ENCODE measurements around the gene AIFM1.
A peak's percentile ranks its signal among the peaks of the same experiment; 100 is the strongest.
"Not testable (repeated sequence)": the region's sequence is repeated elsewhere in the genome, so short reads cannot be mapped to it uniquely, and the experiment has no call there.

The AIFM1 gene

DNA sequence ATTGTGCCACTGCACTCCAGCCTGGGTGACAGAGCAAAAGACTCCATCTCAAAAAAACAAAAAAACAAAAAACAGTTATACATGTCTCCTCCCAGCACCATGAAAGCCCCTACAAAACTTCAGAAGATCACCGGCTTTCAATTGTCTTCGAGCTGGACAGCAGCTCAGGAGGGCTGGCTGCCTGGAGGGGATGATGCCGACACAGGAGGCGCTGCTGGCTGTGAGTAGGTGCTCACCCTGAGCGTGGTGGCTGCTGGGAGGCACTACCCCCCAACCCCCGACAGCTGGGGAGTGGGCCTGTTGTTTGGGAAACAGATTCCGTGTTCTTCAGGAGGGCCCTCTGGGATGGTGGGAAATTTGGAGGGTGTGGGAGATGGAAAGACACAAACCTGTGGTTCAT, 48.5 kb downstream of the AIFM1 start:
- DNase-seq = no peak

DNA sequence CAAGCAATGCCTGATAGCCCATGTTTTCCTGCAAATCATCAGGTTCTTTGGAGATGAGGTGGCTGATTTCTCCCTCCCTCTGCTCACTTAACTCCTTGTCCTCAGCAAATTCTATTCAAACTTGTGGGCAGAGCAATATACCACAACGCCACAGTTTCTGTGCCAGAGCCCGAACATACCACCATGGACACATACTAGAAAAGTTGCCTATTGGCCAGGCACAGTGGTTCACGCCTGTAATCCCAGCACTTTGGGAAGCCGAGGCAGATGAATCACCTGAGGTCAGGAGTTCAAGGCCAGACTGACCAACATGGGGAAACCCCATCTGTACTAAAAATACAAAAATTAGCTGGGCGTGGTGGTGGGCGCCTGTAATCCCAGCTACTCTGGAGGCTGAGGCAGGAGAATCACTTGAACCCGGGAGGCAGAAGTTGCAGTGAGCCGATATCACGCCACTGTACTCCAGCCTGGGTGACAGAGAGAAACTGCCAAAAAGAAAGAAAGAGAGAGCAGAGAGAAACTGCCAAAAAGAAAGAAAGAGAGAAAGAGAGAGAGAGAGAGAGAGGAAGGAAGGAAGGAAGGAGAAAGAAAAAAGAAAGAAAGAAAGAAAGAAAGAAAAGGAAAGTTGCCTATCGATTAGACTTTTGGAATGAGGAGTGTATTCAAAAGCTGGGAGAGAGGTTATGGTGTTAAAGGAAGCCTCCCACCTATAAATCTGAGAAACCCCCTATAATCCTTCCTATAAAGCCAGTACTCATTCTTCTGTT, 50.3 kb downstream of the AIFM1 start:
- not testable (repeated sequence) for DNase-seq

GRCh38 chrX:130114141-130114588, 51.5 kb downstream of the AIFM1 start:
- DNase-seq = no peak

DNA sequence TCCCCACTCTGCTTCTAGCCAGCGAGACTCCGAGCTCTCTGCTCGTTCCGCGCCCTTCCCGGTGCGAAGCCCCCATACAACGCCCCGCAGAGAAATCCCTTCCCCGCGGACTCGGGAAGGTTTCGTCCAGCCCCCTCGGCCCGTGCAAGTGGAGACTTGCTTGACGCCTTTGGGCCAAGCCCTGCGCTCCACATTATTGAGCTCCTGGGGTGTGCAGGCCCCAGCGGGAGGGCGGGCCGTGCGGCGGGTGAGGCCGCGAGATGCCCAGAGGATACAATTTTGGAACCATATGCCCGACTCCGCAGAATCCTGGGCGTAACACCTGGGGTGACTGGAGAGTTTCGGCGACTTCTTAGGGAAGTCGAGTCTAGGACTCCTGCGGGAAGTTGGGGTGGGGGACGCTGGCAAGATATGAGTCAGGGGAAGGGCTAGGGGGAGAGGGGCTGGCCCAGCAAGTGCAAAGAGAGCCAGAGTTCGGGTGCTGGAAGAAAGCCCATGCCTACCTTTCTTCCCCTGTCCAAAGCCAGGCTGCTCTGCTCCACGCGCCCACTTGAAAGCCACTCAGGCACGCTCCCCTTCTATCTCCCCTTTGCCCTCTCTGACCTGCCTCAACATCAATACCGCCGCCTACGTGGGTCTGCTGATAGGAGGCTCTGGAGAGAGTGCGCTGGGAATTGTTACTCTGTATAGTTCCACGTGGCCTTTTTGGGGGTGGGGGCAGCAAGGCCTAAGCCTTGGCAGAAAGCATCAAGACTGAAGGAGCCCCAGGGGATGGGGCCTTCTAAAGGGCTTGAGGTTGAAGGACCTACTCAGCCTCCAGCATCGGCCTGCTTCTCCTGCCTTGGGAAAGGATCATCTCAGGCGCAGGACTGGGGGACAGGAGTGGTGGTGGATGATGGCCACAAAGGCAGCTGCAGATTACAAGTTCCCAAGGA, 54.2 kb downstream of the AIFM1 start:
- DNase-seq = no peak

DNA sequence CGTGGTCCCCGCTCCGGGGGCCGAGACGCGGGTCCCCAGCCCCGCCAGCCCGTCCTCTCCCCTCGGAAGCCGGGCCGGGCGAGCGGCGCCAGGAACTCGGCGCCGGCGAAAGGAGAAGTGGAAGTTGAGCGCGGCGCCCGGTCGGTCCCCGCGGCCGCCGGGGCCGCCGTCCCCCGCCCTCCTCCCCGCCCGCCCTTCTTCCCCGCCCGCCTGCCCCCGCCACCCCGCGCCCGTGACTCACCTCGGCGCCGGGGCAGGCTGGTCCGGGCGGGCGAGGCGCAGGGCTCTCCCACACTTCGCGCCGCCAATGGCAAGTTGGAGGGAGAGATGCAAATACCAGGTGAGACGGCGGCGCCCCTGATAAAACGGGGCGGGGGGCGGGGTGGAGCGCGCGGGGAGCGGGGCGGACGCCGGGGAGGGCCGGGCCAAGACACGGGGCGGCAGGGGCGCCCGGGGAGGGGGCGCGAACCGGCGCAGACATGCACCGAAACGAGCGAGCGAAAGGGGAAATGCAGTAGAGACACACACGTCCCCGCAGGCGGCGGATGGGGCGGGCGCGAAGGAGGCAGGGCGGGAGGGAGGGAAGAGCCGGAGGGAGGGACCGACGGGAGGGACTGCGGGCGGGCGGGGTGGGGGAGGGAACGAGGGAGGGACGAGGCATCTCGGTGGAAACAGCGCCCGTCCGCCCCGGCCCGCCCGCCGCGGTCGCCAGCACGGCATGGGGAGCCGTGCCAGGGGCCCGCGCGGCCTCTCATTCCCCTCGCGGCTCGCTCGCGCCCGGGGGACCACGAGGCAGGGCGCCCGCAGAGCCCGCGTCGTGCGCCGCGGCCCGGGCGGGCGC, 55.0 kb downstream of the AIFM1 start, which contains the start of gene ELF4:
ELF4 (minus strand) TSS at position 119 of the 841 bp plus-strand sequence. CDS start 29,167 bp downstream, outside the sequence.
- DNase-seq = peak; percentile 62

DNA sequence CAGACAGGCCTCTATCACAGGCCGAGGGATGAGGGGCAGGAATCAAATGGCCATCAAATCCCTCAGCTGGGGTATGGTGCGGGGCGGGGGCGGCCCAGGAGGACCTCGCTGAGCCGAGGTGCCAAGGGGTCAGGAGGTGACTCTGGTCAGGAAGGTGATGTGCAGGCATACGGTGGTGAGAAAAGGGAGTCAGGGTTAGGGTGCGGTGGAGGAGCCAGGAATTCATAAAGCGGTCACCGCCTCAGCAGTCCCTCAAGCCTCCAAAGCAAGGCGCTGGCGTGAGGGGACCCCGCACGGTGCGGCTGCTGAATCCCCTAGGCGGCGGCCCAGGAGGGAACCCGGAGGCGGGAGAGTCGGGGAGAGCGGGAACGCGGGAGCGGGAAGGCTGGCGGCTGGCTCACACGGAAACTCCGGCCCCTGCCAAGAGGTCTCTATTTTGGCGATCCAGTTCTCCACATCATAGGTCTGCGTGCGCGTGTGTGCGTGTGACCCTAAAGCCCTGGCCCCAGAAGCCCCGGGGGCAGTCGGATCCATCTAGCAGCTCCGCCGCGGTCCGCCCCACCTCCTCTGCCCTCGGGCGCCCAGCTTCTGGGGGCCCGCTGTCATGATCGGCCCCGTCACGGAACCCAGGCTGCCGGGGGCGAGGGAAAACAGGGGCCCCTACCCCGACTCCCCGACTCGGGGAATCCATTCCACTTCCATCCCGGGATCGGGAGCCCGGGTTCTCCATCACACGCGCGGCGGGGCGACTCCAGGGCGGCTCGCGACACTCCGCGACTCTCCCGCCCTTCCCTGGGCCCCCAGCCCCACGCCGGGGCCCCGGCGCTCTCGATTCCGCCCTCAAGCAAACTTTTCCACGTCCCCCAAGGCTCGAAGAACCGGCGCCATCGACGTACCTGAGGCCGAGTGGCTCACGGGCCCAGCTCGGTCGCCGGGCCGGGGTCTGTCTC, 55.9 kb downstream of the AIFM1 start:
- DNase-seq = no peak

- DNase-seq = no peak
Measured at GRCh38 chrX:130108647-130109428, 56.8 kb downstream of the AIFM1 start.

DNA sequence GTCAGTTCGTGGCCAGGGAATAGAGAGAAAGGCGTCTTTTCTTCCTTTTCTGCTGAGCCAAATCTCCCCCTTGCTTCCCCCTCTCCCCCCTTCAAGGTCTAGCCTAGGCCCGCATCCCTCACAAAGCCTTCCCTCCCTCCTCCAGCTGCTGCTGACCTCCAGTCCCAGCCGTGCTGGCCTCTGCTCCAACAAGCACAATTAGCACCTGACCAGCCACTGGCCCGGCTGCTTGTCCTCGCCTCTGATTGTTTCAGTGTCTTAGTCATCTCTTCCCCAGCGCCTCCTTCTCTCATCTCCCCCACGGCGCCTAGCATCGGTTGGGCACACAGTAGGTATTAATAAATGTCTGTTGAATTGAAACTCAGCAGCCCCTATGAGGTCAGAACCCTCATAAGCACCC, 59.6 kb downstream of the AIFM1 start:
- DNase-seq = no peak

DNA sequence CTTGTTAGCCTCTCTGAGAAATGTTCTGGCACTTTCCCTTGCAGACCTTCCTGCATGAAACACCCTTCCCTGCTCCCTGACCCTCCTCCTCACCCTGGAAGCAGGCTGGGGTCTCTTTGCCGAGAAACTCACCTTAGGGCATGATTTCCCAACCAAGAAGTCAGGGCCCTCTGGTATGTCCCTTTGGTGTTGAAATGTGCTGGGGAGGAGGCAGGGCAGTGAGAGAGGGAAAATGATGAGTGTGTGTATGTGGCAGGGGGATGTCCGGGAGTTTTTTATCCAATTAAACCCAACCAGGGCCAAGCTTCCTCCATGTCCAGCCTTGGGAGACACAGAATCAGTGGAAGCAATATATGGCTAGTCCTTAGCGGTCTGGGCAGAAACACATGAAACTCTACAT, 60.4 kb downstream of the AIFM1 start:
- DNase-seq = no peak

GRCh38 chrX:130103605-130104004, 62.0 kb downstream of the AIFM1 start:
- no peak for DNase-seq

DNA sequence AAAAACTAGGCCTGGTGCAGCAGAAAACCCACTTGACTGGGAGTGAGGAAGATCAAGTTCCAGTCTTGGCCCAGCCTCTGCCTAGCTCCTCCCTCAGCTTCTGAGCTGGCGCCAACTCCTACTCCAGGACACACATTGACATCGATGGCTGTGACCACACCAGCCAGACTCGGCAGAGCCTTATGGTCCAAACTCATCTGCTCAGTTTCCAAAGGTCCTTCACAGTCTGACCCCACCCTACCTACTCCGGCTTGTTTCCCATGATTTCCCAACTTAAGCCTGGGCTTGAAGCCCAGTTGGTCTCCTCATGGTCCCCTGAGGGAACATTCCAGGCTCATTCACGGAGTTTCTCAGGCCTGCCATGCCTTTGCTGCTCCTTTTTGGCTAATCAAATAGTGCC, 65.5 kb downstream of the AIFM1 start:
- DNase-seq = no peak

DNA sequence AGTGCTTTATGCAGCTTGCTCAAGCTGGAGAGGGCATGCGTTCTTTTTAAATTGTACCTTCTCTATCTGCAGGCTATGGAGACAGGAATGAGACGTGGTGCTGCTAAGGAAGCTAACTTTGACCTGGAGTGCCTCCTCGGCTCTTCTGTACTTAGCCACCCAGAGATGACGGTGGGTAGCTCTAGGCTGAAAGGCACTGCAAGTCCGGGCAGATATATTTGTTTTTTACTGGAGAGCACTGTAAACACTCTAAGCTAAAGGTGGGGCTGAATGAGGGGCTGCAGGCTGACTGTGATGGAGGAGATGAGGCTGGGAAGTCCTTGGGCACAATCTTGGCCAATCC, 67.5 kb downstream of the AIFM1 start:
- DNase-seq = no peak

DNA sequence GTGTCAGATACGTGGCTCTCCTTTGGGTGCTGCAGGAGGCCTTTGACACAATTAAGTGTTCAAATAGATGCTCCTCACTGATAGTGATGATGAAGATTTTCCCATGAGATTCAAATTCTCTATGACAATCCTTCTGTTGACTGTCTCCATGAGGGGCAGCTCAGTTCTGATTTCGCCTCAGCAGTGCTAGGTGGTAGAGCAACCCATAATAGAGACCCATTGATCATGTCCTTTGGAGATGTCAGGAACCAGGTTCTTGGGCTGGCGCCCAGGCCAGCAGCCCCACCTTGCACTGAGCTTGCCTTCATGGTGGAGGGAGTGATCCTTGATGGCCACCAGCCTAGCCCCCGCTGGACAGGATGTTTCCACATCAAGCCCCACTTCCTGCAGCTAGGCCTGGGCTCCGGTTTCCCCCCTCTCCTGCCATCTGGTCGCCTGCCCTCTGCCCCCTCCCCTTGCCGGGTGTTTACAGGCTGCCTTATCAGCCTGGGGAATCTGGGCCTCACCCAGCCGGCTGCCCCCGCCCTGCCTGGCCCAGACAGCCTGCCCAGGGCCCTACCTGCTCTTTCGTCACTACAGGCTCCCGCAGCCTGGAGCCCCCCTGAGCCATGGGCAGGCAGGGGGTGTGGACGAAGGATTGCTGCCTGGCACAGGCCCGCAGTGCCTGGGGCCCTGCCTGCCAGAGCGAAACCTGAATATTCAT, 68.0 kb downstream of the AIFM1 start:
- no peak for DNase-seq

DNA sequence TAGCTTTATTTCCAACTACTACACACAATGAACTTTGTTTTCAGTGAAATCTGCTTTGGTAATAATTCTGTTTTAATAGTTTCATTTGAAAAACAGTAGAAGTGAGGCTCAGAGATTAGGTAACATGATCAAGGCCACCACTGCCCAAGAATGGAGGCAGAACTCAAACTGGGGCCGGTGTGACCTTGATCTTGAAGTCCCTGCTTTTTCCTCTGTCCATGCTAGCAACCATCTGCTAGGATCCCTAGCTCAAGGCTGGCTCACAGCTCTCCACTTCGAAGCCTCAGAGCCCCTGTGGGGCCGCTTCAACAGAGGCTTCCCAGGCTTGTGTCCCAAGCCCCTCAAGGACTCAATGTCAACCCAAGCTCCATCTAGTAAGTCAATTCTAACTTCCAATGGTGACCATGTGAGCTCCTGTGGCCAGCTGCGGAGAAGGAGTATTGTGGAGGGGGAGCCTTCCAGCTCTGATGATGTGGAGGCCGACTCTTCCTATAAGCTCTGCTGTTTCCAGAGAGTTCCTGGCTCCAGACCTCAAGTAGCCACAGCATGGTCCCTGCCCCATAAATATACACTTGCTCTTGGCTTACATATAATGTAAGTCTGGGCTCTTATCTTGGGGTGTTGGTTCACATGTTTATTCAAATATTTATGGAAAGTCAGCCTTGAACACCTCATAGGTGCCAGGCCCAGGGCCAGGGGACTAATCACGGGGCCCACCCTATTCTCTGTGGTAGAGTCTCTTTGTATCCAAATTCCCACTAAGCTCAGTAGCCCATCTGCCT, 70.2 kb downstream of the AIFM1 start:
- DNase-seq = no peak

GRCh38 chrX:130094696-130095095, 70.9 kb downstream of the AIFM1 start:
- DNase-seq = no peak

- DNase-seq = no peak
Measured at GRCh38 chrX:130093271-130093670, 72.4 kb downstream of the AIFM1 start.

DNA sequence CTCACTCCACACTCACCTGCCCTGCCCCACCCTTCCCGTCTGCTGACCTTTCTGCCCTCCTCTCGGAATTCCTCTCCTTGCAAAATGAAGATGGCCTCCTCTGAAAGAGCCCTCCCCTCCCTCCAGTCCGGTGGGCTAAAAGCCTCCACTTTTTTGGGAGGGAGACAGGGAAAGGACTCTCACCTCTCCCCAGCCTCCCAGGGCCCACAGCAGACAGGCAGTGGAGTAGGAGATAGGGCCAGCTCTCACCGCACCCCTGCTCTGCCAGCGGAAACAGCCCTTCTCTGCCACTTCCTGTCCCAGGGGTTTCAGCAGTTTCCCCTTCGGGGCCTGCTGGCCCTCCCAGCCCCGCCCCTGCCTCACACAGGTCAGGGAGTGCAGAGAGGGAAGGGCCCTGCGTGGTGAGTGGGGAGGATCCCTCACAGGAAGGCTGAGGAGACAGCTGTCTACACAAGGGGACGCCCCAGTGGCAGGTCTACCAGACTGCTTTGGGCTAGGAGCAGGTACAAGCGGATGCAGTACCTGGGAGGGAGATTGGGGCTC, 73.6 kb downstream of the AIFM1 start:
- peak; percentile 79 for DNase-seq

GRCh38 chrX:130090364-130090763, 75.3 kb downstream of the AIFM1 start:
- DNase-seq = no peak
